ENCODE data around the gene SFXN5.

SFXN5 gene

GRCh38 chr2:73020657-73021370 lies 50.7 kb downstream of the SFXN5 start:
- DNase-seq (ENCODE audit: low spot score) = no peak

- DNase-seq (ENCODE audit: low spot score) = no peak
These were observed 51.2 kb downstream of the SFXN5 start for GRCh38 chr2:73020306-73020656.

- no peak for DNase-seq (ENCODE audit: low spot score)
These were observed 53.2 kb downstream of the SFXN5 start for GRCh38 chr2:73018188-73018825.

GRCh38 chr2:73013936-73014335 lies 57.6 kb downstream of the SFXN5 start:
- DNase-seq (ENCODE audit: low spot score) = no peak

- no peak for DNase-seq (ENCODE audit: low spot score)
These were observed 62.2 kb downstream of the SFXN5 start for GRCh38 chr2:73009177-73009839.

GRCh38 chr2:73008766-73009135 lies 62.8 kb downstream of the SFXN5 start:
- DNase-seq (ENCODE audit: low spot score) = no peak

- no peak for DNase-seq (ENCODE audit: low spot score)
These were observed 63.3 kb downstream of the SFXN5 start for GRCh38 chr2:73007991-73008765.

- DNase-seq (ENCODE audit: low spot score) = no peak
These were observed 64.4 kb downstream of the SFXN5 start for GRCh38 chr2:73006969-73007710.

GRCh38 chr2:73004889-73005596 lies 66.5 kb downstream of the SFXN5 start:
- DNase-seq (ENCODE audit: low spot score) = no peak

GRCh38 chr2:73004466-73004865 lies 67.0 kb downstream of the SFXN5 start:
- DNase-seq (ENCODE audit: low spot score) = no peak

- DNase-seq (ENCODE audit: low spot score) = no peak
These were observed 68.5 kb downstream of the SFXN5 start for GRCh38 chr2:73003027-73003426.

- no peak for DNase-seq (ENCODE audit: low spot score)
These were observed 70.5 kb downstream of the SFXN5 start for GRCh38 chr2:73000808-73001570.

- no peak for DNase-seq (ENCODE audit: low spot score)
These were observed 71.5 kb downstream of the SFXN5 start for GRCh38 chr2:72999729-73000725.

GRCh38 chr2:72998724-72999123 lies 72.8 kb downstream of the SFXN5 start:
- no peak for DNase-seq (ENCODE audit: low spot score)

- DNase-seq (ENCODE audit: low spot score) = no peak
These were observed 73.3 kb downstream of the SFXN5 start for GRCh38 chr2:72998234-72998651.

GRCh38 chr2:72996117-72996502 lies 75.4 kb downstream of the SFXN5 start:
- no peak for DNase-seq (ENCODE audit: low spot score)

GRCh38 chr2:72995430-72996116 lies 75.9 kb downstream of the SFXN5 start:
- no peak for DNase-seq (ENCODE audit: low spot score)

GRCh38 chr2:72994991-72995380 lies 76.5 kb downstream of the SFXN5 start:
- no peak for DNase-seq (ENCODE audit: low spot score)

Measured in hematopoietic multipotent progenitor cell treated with erythropoietin and hydrocortisone succinate and interleukin-3 and kit ligand, for 17 days (in vitro differentiated cells).